Measurements from ENCODE around the gene SLC22A17. TPM values are rescaled to one million over a fixed set of nuclear protein-coding genes. Genes with fewer than 3 reads are reported as not detected.

The SLC22A17 gene
- polyA plus RNA-seq, 1 donor from 2014 or later = 182 TPM

DNA sequence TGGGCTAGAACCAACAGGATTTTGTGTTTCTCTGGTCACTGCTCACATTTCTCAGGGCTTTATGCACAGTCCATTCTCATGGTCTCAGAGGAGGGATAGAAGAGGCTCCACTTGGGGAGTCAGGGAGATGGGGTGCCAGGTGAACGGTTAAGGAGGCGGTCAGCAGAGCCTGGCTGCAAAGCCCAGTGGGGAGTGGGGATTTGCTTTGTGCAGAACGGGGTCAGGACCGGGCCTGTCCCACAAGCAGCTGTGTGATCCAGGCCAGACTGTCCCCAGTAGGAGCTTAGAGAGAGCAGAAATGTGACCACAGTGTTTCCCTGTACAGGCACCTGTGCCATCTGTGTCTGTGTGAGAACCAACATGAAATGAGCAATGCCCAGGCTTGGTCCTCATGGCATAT, 28.3 kb upstream of the SLC22A17 start:
- Histone ChIP-seq H3K4me3 (ENCODE audit: low read length) (no peak overlapping the region), H3K9me3 (ENCODE audit: low read length) (no peaks in the 10 kb centered on the region), H3F3A (ENCODE audit: insufficient read depth, low read length, poor library complexity, severe bottlenecking) (no peaks in the 10 kb centered on the region), H3K9me2 (ENCODE audit: insufficient read depth, low read length) (no peaks in the 10 kb centered on the region), H3K9ac (ENCODE audit: low read length) (no peak overlapping the region), H3K79me2 (replicated peaks; ENCODE audit: insufficient read depth, low read length) (no peaks in the 10 kb centered on the region), H2AFZ (ENCODE audit: low read depth, low read length) (no peak overlapping the region), H4K20me1 (ENCODE audit: insufficient read depth) (no peaks in the 10 kb centered on the region), H3K27ac (ENCODE audit: low read length) (no peak overlapping the region), H3K27me3 (ENCODE audit: insufficient read depth, low read depth, low read length) (no peaks in the 10 kb centered on the region), H3K36me3 (ENCODE audit: insufficient read depth, low read length) (no peaks in the 10 kb centered on the region), H3K4me2 (ENCODE audit: low read length) (no peak overlapping the region)
- TF ChIP-seq, protein P1, sequence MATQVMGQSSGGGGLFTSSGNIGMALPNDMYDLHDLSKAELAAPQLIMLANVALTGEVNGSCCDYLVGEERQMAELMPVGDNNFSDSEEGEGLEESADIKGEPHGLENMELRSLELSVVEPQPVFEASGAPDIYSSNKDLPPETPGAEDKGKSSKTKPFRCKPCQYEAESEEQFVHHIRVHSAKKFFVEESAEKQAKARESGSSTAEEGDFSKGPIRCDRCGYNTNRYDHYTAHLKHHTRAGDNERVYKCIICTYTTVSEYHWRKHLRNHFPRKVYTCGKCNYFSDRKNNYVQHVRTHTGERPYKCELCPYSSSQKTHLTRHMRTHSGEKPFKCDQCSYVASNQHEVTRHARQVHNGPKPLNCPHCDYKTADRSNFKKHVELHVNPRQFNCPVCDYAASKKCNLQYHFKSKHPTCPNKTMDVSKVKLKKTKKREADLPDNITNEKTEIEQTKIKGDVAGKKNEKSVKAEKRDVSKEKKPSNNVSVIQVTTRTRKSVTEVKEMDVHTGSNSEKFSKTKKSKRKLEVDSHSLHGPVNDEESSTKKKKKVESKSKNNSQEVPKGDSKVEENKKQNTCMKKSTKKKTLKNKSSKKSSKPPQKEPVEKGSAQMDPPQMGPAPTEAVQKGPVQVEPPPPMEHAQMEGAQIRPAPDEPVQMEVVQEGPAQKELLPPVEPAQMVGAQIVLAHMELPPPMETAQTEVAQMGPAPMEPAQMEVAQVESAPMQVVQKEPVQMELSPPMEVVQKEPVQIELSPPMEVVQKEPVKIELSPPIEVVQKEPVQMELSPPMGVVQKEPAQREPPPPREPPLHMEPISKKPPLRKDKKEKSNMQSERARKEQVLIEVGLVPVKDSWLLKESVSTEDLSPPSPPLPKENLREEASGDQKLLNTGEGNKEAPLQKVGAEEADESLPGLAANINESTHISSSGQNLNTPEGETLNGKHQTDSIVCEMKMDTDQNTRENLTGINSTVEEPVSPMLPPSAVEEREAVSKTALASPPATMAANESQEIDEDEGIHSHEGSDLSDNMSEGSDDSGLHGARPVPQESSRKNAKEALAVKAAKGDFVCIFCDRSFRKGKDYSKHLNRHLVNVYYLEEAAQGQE (IDR thresholded peaks at IDR 0.05; ENCODE audit: borderline replicate concordance) = no peak
- TF ChIP-seq EZH2 (IDR thresholded peaks at IDR 0.05; ENCODE audit: borderline replicate concordance, insufficient read depth, low read length, poor library complexity, severe bottlenecking) = no peak
- TF ChIP-seq, protein P2, sequence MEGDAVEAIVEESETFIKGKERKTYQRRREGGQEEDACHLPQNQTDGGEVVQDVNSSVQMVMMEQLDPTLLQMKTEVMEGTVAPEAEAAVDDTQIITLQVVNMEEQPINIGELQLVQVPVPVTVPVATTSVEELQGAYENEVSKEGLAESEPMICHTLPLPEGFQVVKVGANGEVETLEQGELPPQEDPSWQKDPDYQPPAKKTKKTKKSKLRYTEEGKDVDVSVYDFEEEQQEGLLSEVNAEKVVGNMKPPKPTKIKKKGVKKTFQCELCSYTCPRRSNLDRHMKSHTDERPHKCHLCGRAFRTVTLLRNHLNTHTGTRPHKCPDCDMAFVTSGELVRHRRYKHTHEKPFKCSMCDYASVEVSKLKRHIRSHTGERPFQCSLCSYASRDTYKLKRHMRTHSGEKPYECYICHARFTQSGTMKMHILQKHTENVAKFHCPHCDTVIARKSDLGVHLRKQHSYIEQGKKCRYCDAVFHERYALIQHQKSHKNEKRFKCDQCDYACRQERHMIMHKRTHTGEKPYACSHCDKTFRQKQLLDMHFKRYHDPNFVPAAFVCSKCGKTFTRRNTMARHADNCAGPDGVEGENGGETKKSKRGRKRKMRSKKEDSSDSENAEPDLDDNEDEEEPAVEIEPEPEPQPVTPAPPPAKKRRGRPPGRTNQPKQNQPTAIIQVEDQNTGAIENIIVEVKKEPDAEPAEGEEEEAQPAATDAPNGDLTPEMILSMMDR (IDR thresholded peaks at IDR 0.05; ENCODE audit: poor library complexity, severe bottlenecking) = no peak
- TF ChIP-seq POLR2AphosphoS5 (IDR thresholded peaks at IDR 0.05) = no peak
- no peak for TF ChIP-seq TAF1 (IDR thresholded peaks at IDR 0.05; ENCODE audit: low read depth)
- no peak for TF ChIP-seq MXI1 (conservative IDR thresholded peaks at IDR 0.05; ENCODE audit: poor library complexity, severe bottlenecking)
- no peak for TF ChIP-seq RAD21 (conservative IDR thresholded peaks at IDR 0.05)
- TF ChIP-seq SMC3 (conservative IDR thresholded peaks at IDR 0.05; ENCODE audit: poor library complexity) = no peak
- TF ChIP-seq EP300 (conservative IDR thresholded peaks at IDR 0.05; ENCODE audit: poor library complexity, severe bottlenecking) = no peak

- Histone ChIP-seq H3K9me2 (ENCODE audit: insufficient read depth, low read length) (no peaks in the 10 kb centered on the region), H2AFZ (ENCODE audit: low read depth, low read length) (no peak overlapping the region), H3K4me2 (ENCODE audit: low read length) (no peak overlapping the region), H4K20me1 (ENCODE audit: insufficient read depth) (no peaks in the 10 kb centered on the region), H3K79me2 (replicated peaks; ENCODE audit: insufficient read depth, low read length) (no peaks in the 10 kb centered on the region), H3K9me3 (ENCODE audit: low read length) (no peaks in the 10 kb centered on the region), H3K9ac (ENCODE audit: low read length) (no peak overlapping the region), H3K4me3 (ENCODE audit: low read length) (no peak overlapping the region), H3K27me3 (ENCODE audit: insufficient read depth, low read depth, low read length) (no peaks in the 10 kb centered on the region), H3K36me3 (ENCODE audit: insufficient read depth, low read length) (no peaks in the 10 kb centered on the region), H3K27ac (ENCODE audit: low read length) (no peak overlapping the region), H3F3A (ENCODE audit: insufficient read depth, low read length, poor library complexity, severe bottlenecking) (no peaks in the 10 kb centered on the region)
- TF ChIP-seq, protein P2 (IDR thresholded peaks at IDR 0.05; ENCODE audit: poor library complexity, severe bottlenecking) = peak; percentile 4
- no peak for TF ChIP-seq MXI1 (conservative IDR thresholded peaks at IDR 0.05; ENCODE audit: poor library complexity, severe bottlenecking)
These were observed 27.7 kb upstream of the SLC22A17 start for GRCh38 chr14:23380197-23380914.
